Glutamatergic neuron (in vitro differentiated cells): ENCODE measurements around the gene RPS3A. TPM values are rescaled to one million over a fixed set of nuclear protein-coding genes. Genes with fewer than 3 reads are reported as not detected.

Experiments used
- DNase-seq: peaks from one replicate; pipeline ENCODE4 v3.0.0; 2022
- H3K27ac Mint-ChIP-seq: one replicate; pipeline ENCODE4 v1.8.0; 2020; ENCODE audit warnings: mild to moderate bottlenecking, mixed read lengths, inconsistent platforms; ENCODE audit not compliant: unreplicated experiment
- H3K27me3 Mint-ChIP-seq: one replicate; pipeline ENCODE4 v1.8.0; 2020; ENCODE audit warnings: mild to moderate bottlenecking, moderate library complexity, mixed read lengths, inconsistent platforms; ENCODE audit not compliant: unreplicated experiment
- H3K36me3 Mint-ChIP-seq: one replicate; pipeline ENCODE4 v1.8.0; 2020; ENCODE audit warnings: mild to moderate bottlenecking, mixed read lengths, inconsistent platforms; ENCODE audit not compliant: unreplicated experiment
- H3K4me1 Mint-ChIP-seq: one replicate; pipeline ENCODE4 v1.8.0; 2020; ENCODE audit warnings: mild to moderate bottlenecking, low read depth, mixed read lengths, inconsistent platforms; ENCODE audit not compliant: unreplicated experiment
- H3K4me3 Mint-ChIP-seq: one replicate; pipeline ENCODE4 v1.8.0; 2020; ENCODE audit warnings: mild to moderate bottlenecking, mixed read lengths, inconsistent platforms; ENCODE audit not compliant: unreplicated experiment
- H3K9me3 Mint-ChIP-seq: one replicate; pipeline ENCODE4 v1.8.0; 2020; ENCODE audit warnings: mild to moderate bottlenecking, moderate library complexity, mixed read lengths, inconsistent platforms; ENCODE audit not compliant: unreplicated experiment
- CTCF ChIP-seq: fragments of 200-600 bp; sonication (generic); IDR thresholded peaks from one replicate; pipeline ENCODE4 v1.5.0; 2021; ENCODE audit not compliant: partially characterized antibody, unreplicated experiment
- total RNA-seq: library from RNA; stranded (reverse); fragmentation: NEBNext Ultra II Directional; extraction: Animal tissue kit (Norgen Biotek cat#: 25700); gene quantifications from one replicate; pipeline ENCODE4 v1.2.1, GENCODE V29; 2021; ENCODE audit not compliant: unreplicated experiment

RPS3A gene
- total RNA-seq, 1 donor from 2014 or later: 1,044 TPM

GRCh38 chr4:151107063-151107462 lies 7.6 kb downstream of the RPS3A start:
- Mint-ChIP-seq H3K36me3 (no peaks in the 10 kb centered on the region), H3K9me3 (no peaks in the 10 kb centered on the region), H3K27me3 (peaks cover 2% of the 10 kb centered on the region), H3K4me1 (no peaks in the 10 kb centered on the region), H3K27ac (no peak overlapping the region), H3K4me3 (no peak overlapping the region)
- TF ChIP-seq CTCF: no peak
- DNase-seq: no peak

- peaks cover 2% of the 10 kb centered on the region for H3K27me3 Mint-ChIP-seq
- DNase-seq: no peak
- no peak overlapping the region for H3K27ac Mint-ChIP-seq
- no peaks in the 10 kb centered on the region for H3K36me3 Mint-ChIP-seq
- no peaks in the 10 kb centered on the region for H3K9me3 Mint-ChIP-seq
- TF ChIP-seq CTCF: no peak
- H3K4me3 Mint-ChIP-seq: no peak overlapping the region
- peaks cover 9% of the 10 kb centered on the region for H3K4me1 Mint-ChIP-seq
These were observed 10.8 kb downstream of the RPS3A start for GRCh38 chr4:151110236-151110635.

GRCh38 chr4:151114338-151114737 lies 14.9 kb downstream of the RPS3A start:
- H3K27ac Mint-ChIP-seq: no peak overlapping the region
- no peaks in the 10 kb centered on the region for H3K36me3 Mint-ChIP-seq
- peaks cover 9% of the 10 kb centered on the region for H3K4me1 Mint-ChIP-seq
- no peaks in the 10 kb centered on the region for H3K27me3 Mint-ChIP-seq
- no peak for DNase-seq
- no peak for TF ChIP-seq CTCF
- H3K4me3 Mint-ChIP-seq: no peak overlapping the region
- H3K9me3 Mint-ChIP-seq: no peaks in the 10 kb centered on the region

- no peak overlapping the region for H3K27ac Mint-ChIP-seq
- no peaks in the 10 kb centered on the region for H3K9me3 Mint-ChIP-seq
- no peaks in the 10 kb centered on the region for H3K27me3 Mint-ChIP-seq
- TF ChIP-seq CTCF: no peak
- no peak for DNase-seq
- peaks cover 9% of the 10 kb centered on the region for H3K4me1 Mint-ChIP-seq
- H3K4me3 Mint-ChIP-seq: no peak overlapping the region
- H3K36me3 Mint-ChIP-seq: no peaks in the 10 kb centered on the region
These were observed 15.6 kb downstream of the RPS3A start for GRCh38 chr4:151114986-151115385.

- Mint-ChIP-seq H3K9me3 (no peaks in the 10 kb centered on the region), H3K4me1 (peaks cover 12% of the 10 kb centered on the region), H3K27me3 (no peaks in the 10 kb centered on the region), H3K27ac (no peak overlapping the region), H3K4me3 (no peak overlapping the region), H3K36me3 (no peaks in the 10 kb centered on the region)
- peak; percentile 66 for DNase-seq
- peak; percentile 67 for TF ChIP-seq CTCF
These were observed 18.0 kb downstream of the RPS3A start for GRCh38 chr4:151117371-151117962.
